Mesodermal cell (in vitro differentiated cells): ENCODE measurements around the gene CDHR5.
"Not testable (repeated sequence)": the region's sequence is repeated elsewhere in the genome, so short reads cannot be mapped to it uniquely, and the experiment has no call there.

Source experiments
- H3K27ac ChIP-seq: 2 replicates; pipeline ENCODE4 v1.7.0; 2013; ENCODE audit warnings: mild to moderate bottlenecking, low read depth, low read length, moderate library complexity; ENCODE audit not compliant: severe bottlenecking
- H3K36me3 ChIP-seq: 2 replicates; pipeline ENCODE4 v1.7.1; 2013; ENCODE audit warnings: mild to moderate bottlenecking, low read length, moderate library complexity; ENCODE audit not compliant: control insufficient read depth, insufficient read depth
- H3K4me1 ChIP-seq: one replicate; pipeline ENCODE4 v1.7.1; 2013; ENCODE audit warnings: mild to moderate bottlenecking, low read length; ENCODE audit not compliant: insufficient read depth, control insufficient read depth, poor library complexity, severe bottlenecking
- H3K4me3 ChIP-seq: 2 replicates; pipeline ENCODE4 v1.7.0; 2013; ENCODE audit warnings: low read length, control low read depth, mild to moderate bottlenecking; ENCODE audit not compliant: insufficient read depth, poor library complexity, severe bottlenecking; ENCODE audit errors: extremely low read depth
- H3K9me3 ChIP-seq: 2 replicates; pipeline ENCODE4 v1.7.1; 2013; ENCODE audit warnings: mild to moderate bottlenecking, low read length, moderate library complexity; ENCODE audit not compliant: control insufficient read depth
- WGBS, 2 experiments: methylation state at CpG; one replicate each; pipeline ENCODE4 v1.1.5; 2013; ENCODE audit warnings: missing lambda C conversion rate in 2 of 2; ENCODE audit not compliant: insufficient coverage in 2 of 2; 5-methylcytosine and 5-hydroxymethylcytosine counted together

Gene CDHR5

GRCh38 chr11:581342-581741, 43.4 kb downstream of the CDHR5 start:
- WGBS, 2 experiments = 96% methylated on average over 14 of the region's 14 CpGs
- H3K4me3 ChIP-seq = no peak overlapping the region
- H3K27ac ChIP-seq = no peak overlapping the region
- H3K4me1 ChIP-seq = peaks cover 26% of the 10 kb centered on the region
- H3K36me3 ChIP-seq = peaks cover 60% of the 10 kb centered on the region
- H3K9me3 ChIP-seq = no peaks in the 10 kb centered on the region

- peaks cover 51% of the 10 kb centered on the region for H3K36me3 ChIP-seq
- no peak overlapping the region for H3K27ac ChIP-seq
- 95 to 97% methylated on average over 17 to 19 of the region's 20 CpGs for WGBS, 2 experiments
- H3K9me3 ChIP-seq = no peaks in the 10 kb centered on the region
- H3K4me1 ChIP-seq = peaks cover 29% of the 10 kb centered on the region
- no peak overlapping the region for H3K4me3 ChIP-seq
Observed at GRCh38 chr11:579830-580601, 44.7 kb downstream of the CDHR5 start.

- Histone ChIP-seq H3K4me3 (peak overlapping the region; percentile 89), H3K9me3 (no peaks in the 10 kb centered on the region)
Observed at GRCh38 chr11:578276-579035, 46.3 kb downstream of the CDHR5 start.

GRCh38 chr11:577611-577894, 47.2 kb downstream of the CDHR5 start:
- H3K4me3 ChIP-seq = peak overlapping the region; percentile 89
- H3K9me3 ChIP-seq = no peaks in the 10 kb centered on the region
- 72 to 80% methylated on average over 2 to 6 of the region's 6 CpGs for WGBS, 2 experiments
- H3K4me1 ChIP-seq = peaks cover 38% of the 10 kb centered on the region
- peaks cover 33% of the 10 kb centered on the region for H3K36me3 ChIP-seq
- H3K27ac ChIP-seq = no peak overlapping the region

More at GRCh38 chr11:578276-579035, 46.3 kb downstream of the CDHR5 start:
- H3K27ac ChIP-seq = no peak overlapping the region
- 92 to 95% methylated on average over 17 to 21 of the region's 21 CpGs for WGBS, 2 experiments
- H3K36me3 ChIP-seq = peaks cover 38% of the 10 kb centered on the region
- peaks cover 38% of the 10 kb centered on the region for H3K4me1 ChIP-seq

- 8 to 13% methylated on average over 29 to 41 of the region's 48 CpGs for WGBS, 2 experiments
- peak overlapping the region; percentile 89 for H3K4me3 ChIP-seq
- peaks cover 27% of the 10 kb centered on the region for H3K36me3 ChIP-seq
- H3K9me3 ChIP-seq = no peaks in the 10 kb centered on the region
- peaks cover 38% of the 10 kb centered on the region for H3K4me1 ChIP-seq
- H3K27ac ChIP-seq = no peak overlapping the region
Observed at GRCh38 chr11:576811-577610, 47.7 kb downstream of the CDHR5 start.

GRCh38 chr11:575996-576768, 48.6 kb downstream of the CDHR5 start, which contains the start of gene PHRF1:
Gene PHRF1, plus strand, starts transcription at chr11:576470. Its CDS starts 5,043 bp downstream, at chr11:581513.
- peaks cover 38% of the 10 kb centered on the region for H3K4me1 ChIP-seq
- H3K27ac ChIP-seq = peak within 1 kb of the TSS; percentile 98
- H3K4me3 ChIP-seq = peak within 1 kb of the TSS; percentile 89
- H3K36me3 ChIP-seq = peaks cover 20% of the 10 kb centered on the region
- 0 to 1% methylated on average over 23 to 51 of the region's 99 CpGs for WGBS, 2 experiments
- H3K9me3 ChIP-seq = no peaks in the 10 kb centered on the region

GRCh38 chr11:575313-575995, 49.3 kb downstream of the CDHR5 start:
- H3K4me1 ChIP-seq = peaks cover 38% of the 10 kb centered on the region
- H3K27ac ChIP-seq = no peak overlapping the region
- H3K36me3 ChIP-seq = peaks cover 18% of the 10 kb centered on the region
- peak overlapping the region; percentile 50 for H3K4me3 ChIP-seq
- H3K9me3 ChIP-seq = no peaks in the 10 kb centered on the region
- WGBS, 2 experiments = 1 to 2% methylated on average over 46 to 47 of the region's 81 CpGs

GRCh38 chr11:574632-575312, 50.0 kb downstream of the CDHR5 start:
- H3K27ac ChIP-seq = no peak overlapping the region
- peak overlapping the region; percentile 50 for H3K4me3 ChIP-seq
- H3K36me3 ChIP-seq = peaks cover 15% of the 10 kb centered on the region
- no peaks in the 10 kb centered on the region for H3K9me3 ChIP-seq
- WGBS, 2 experiments = 15 to 20% methylated on average over 20 to 21 of the region's 25 CpGs
- H3K4me1 ChIP-seq = peaks cover 36% of the 10 kb centered on the region

- H3K9me3 ChIP-seq, H3K4me3 ChIP-seq, H3K27ac ChIP-seq: not testable (repeated sequence)
- 58 to 66% methylated on average over 10 to 12 of the region's 14 CpGs for WGBS, 2 experiments
- Histone ChIP-seq H3K4me1 (peaks cover 29% of the 10 kb centered on the region), H3K36me3 (peaks cover 14% of the 10 kb centered on the region)
Observed at GRCh38 chr11:574031-574570, 50.7 kb downstream of the CDHR5 start.
